Keratinocyte (primary cell): ENCODE data around the gene ERCC8. TPM values are rescaled to one million over a fixed set of nuclear protein-coding genes. Genes with fewer than 3 reads are reported as not detected.

Experiments
- DNase-seq: peaks from one replicate; pipeline ENCODE4 v3.0.0-alpha.2; 2011; ENCODE audit warnings: low read depth, missing footprints, low spot score
- FAIRE-seq: peaks from 2 replicates; lab custom pipeline; 2011; peaks lifted over from hg19 to GRCh38; lab: Jason Lieb, UNC
- H2AFZ ChIP-seq: 2 replicates; pipeline ENCODE4 v1.6.0; 2012; ENCODE audit warnings: low read length, control low read depth, inconsistent platforms; ENCODE audit not compliant: control insufficient read depth
- H3K27ac ChIP-seq: 2 replicates; pipeline ENCODE4 v1.5.1; 2011; ENCODE audit warnings: low read length; ENCODE audit not compliant: control insufficient read depth, insufficient read depth
- H3K27me3 ChIP-seq: 3 replicates; pipeline ENCODE4 v1.6.0; 2011; ENCODE audit warnings: low read length; ENCODE audit not compliant: control insufficient read depth, insufficient read depth; ENCODE audit errors: extremely low read depth
- H3K36me3 ChIP-seq, 2 experiments: 2 replicates in 1 of 2; 3 replicates in 1 of 2; pipeline ENCODE4 v1.5.1; 2011; ENCODE audit warnings: low read length in 2 of 2, mild to moderate bottlenecking in 1 of 2; ENCODE audit not compliant: control insufficient read depth in 2 of 2, insufficient read depth in 2 of 2; ENCODE audit errors: extremely low read depth in 1 of 2
- H3K4me1 ChIP-seq: 3 replicates; pipeline ENCODE4 v1.5.1; 2011; ENCODE audit warnings: low read length; ENCODE audit not compliant: control insufficient read depth, insufficient read depth; ENCODE audit errors: extremely low read depth
- H3K4me2 ChIP-seq: 3 replicates; pipeline ENCODE4 v1.6.0; 2011; ENCODE audit warnings: low read depth, low read length; ENCODE audit not compliant: control insufficient read depth, insufficient read depth; ENCODE audit errors: extremely low read depth
- H3K4me3 ChIP-seq, 3 experiments: fragments of 200-600 bp in 1 of 3; sonication (generic) in 1 of 3; 2 replicates in 2 of 3; 3 replicates in 1 of 3; pipeline ENCODE4 v1.5.1; 2011 to 2016; ENCODE audit warnings: low read length in 3 of 3, mild to moderate bottlenecking in 3 of 3, control low read depth in 2 of 3, inconsistent platforms in 1 of 3, low read depth in 1 of 3, mixed read lengths in 1 of 3, mixed run types in 1 of 3, moderate library complexity in 1 of 3; ENCODE audit not compliant: control insufficient read depth in 2 of 3, insufficient read depth in 2 of 3; ENCODE audit errors: extremely low read depth in 1 of 3
- H3K79me2 ChIP-seq: 2 replicates; pipeline ENCODE4 v1.6.0; 2012; ENCODE audit warnings: low read length; ENCODE audit not compliant: control insufficient read depth, insufficient read depth
- H3K9ac ChIP-seq: 3 replicates; pipeline ENCODE4 v1.6.0; 2011; ENCODE audit warnings: low read length; ENCODE audit not compliant: control insufficient read depth, insufficient read depth; ENCODE audit errors: extremely low read depth
- H3K9me1 ChIP-seq: 3 replicates; pipeline ENCODE4 v1.6.0; 2011; ENCODE audit warnings: low read length; ENCODE audit not compliant: control insufficient read depth, insufficient read depth; ENCODE audit errors: extremely low read depth
- H3K9me3 ChIP-seq: 2 replicates; pipeline ENCODE4 v1.5.1; 2012; ENCODE audit warnings: low read depth, low read length; ENCODE audit not compliant: control insufficient read depth
- H4K20me1 ChIP-seq: 3 replicates; pipeline ENCODE4 v1.6.0; 2011; ENCODE audit warnings: low read length; ENCODE audit not compliant: control insufficient read depth, insufficient read depth; ENCODE audit errors: extremely low read depth
- EZH2 ChIP-seq: IDR thresholded peaks from one replicate; pipeline ENCODE4 v1.6.1; 2012; ENCODE audit warnings: inconsistent platforms, mild to moderate bottlenecking, low read length, moderate library complexity
- dilution Hi-C: fragments of 300-500 bp; cut with MboI; formaldehyde crosslinking; loops from one replicate; pipeline ENCODE4 v1.7.0; 2020; ENCODE audit warnings: low sequenced_read_pairs; ENCODE audit not compliant: extremely low pct_ligation_motif_present
- polyA plus RNA-seq, 5 experiments: library from polyadenylated mRNA; depleted of rRNA in 3 of 5; stranded (reverse) in 3 of 5; stranded (forward) in 1 of 5; unstranded in 1 of 5; fragments of >200 nt; gene quantifications; 1 replicate in 1 of 5; 2 replicates in 3 of 5; 3 replicates in 1 of 5; pipeline versions ENCODE4 v1.2.1 to v1.2.3, GENCODE V29; 2011 to 2012; ENCODE audit warnings: missing spikeins in 2 of 5, low read depth in 1 of 5, low replicate concordance in 1 of 5
- TF ChIP-seq, protein P1 (sequence below), 3 experiments: IDR thresholded peaks in 1 of 3; conservative IDR thresholded peaks in 1 of 3; optimal IDR thresholded peaks in 1 of 3; 2 replicates in 2 of 3; 3 replicates in 1 of 3; pipeline versions ENCODE3 to v1.5.1; 2011; ENCODE audit warnings: low read length in 3 of 3, mild to moderate bottlenecking in 3 of 3, moderate library complexity in 2 of 3, control low read depth in 1 of 3, inconsistent platforms in 1 of 3; ENCODE audit not compliant: insufficient read depth in 2 of 3; ENCODE audit errors: extremely low read depth in 1 of 3

The ERCC8 gene
- polyA plus RNA-seq, 1 donor (not counting 4 experiments of a cell fraction or from before 2014, with no cell fraction given) = 16.6 TPM

- Histone ChIP-seq H3K27me3 (no peaks in the 10 kb centered on the region), H3K4me1 (no peaks in the 10 kb centered on the region), H3K27ac (no peak overlapping the region), H3K9me1 (no peaks in the 10 kb centered on the region), H3K9me3 (no peaks in the 10 kb centered on the region), H3K9ac (no peak overlapping the region), H4K20me1 (no peaks in the 10 kb centered on the region), H3K4me3 (no peak overlapping the region), H3K79me2 (no peaks in the 10 kb centered on the region), H3K36me3 (no peaks in the 10 kb centered on the region), H2AFZ (no peak overlapping the region), H3K4me2 (no peak overlapping the region)
- DNase-seq = no peak
- dilution Hi-C loops = no loop called here
- no peak for FAIRE-seq
- TF ChIP-seq, protein P1, sequence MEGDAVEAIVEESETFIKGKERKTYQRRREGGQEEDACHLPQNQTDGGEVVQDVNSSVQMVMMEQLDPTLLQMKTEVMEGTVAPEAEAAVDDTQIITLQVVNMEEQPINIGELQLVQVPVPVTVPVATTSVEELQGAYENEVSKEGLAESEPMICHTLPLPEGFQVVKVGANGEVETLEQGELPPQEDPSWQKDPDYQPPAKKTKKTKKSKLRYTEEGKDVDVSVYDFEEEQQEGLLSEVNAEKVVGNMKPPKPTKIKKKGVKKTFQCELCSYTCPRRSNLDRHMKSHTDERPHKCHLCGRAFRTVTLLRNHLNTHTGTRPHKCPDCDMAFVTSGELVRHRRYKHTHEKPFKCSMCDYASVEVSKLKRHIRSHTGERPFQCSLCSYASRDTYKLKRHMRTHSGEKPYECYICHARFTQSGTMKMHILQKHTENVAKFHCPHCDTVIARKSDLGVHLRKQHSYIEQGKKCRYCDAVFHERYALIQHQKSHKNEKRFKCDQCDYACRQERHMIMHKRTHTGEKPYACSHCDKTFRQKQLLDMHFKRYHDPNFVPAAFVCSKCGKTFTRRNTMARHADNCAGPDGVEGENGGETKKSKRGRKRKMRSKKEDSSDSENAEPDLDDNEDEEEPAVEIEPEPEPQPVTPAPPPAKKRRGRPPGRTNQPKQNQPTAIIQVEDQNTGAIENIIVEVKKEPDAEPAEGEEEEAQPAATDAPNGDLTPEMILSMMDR (optimal IDR thresholded peaks at IDR 0.05 in 1 of 3, IDR thresholded peaks at IDR 0.05 in 1 of 3, conservative IDR thresholded peaks at IDR 0.05 in 1 of 3; ENCODE audit: extremely low read depth in 1 of 3, insufficient read depth in 2 of 3, low read length in 3 of 3) = no peak
- TF ChIP-seq EZH2 = no peak
Measured at GRCh38 chr5:60827201-60827600, 117.7 kb downstream of the ERCC8 start.

- H3K27me3 ChIP-seq = no peaks in the 10 kb centered on the region
- no peak overlapping the region for H2AFZ ChIP-seq
- H3K9ac ChIP-seq = no peak overlapping the region
- H3K36me3 ChIP-seq = no peaks in the 10 kb centered on the region
- no peak overlapping the region for H3K27ac ChIP-seq
- no peaks in the 10 kb centered on the region for H3K9me1 ChIP-seq
- no peaks in the 10 kb centered on the region for H3K9me3 ChIP-seq
- dilution Hi-C loops = no loop called here
- no peak for DNase-seq
- no peaks in the 10 kb centered on the region for H3K4me1 ChIP-seq
- H3K4me2 ChIP-seq = no peak overlapping the region
- no peaks in the 10 kb centered on the region for H4K20me1 ChIP-seq
- H3K4me3 ChIP-seq = no peak overlapping the region
- TF ChIP-seq, protein P1 (optimal IDR thresholded peaks at IDR 0.05 in 1 of 3, IDR thresholded peaks at IDR 0.05 in 1 of 3, conservative IDR thresholded peaks at IDR 0.05 in 1 of 3; ENCODE audit: extremely low read depth in 1 of 3, insufficient read depth in 2 of 3, low read length in 3 of 3) = no peak
- TF ChIP-seq EZH2 = no peak
- FAIRE-seq = no peak
- no peaks in the 10 kb centered on the region for H3K79me2 ChIP-seq
Measured at GRCh38 chr5:60826653-60827052, 118.2 kb downstream of the ERCC8 start.

Other genes with a start within 250 kb of the ERCC8 start
- 9.7 to 19.5 TPM (median 12.0 TPM) in 3 replicates for gene DEPDC1B, start 244.9 kb downstream of the ERCC8 start, polyA plus RNA-seq
- gene ELOVL7, start 100.8 kb downstream of the ERCC8 start, polyA plus RNA-seq = 7.5 to 12.6 TPM (median 12.0 TPM) in 3 replicates
- gene NDUFAF2, start 135 bp upstream of the ERCC8 start, polyA plus RNA-seq = 44.3 to 62.3 TPM (median 47.3 TPM) in 3 replicates
- gene SMIM15, start 217.4 kb upstream of the ERCC8 start, polyA plus RNA-seq = 31.0 to 60.1 TPM (median 54.3 TPM) in 3 replicates